ENCODE measurements around the gene DNAJC5. TPM values are rescaled to one million over a fixed set of nuclear protein-coding genes. Genes with fewer than 3 reads are reported as not detected.

DNAJC5 gene
- total RNA-seq, 4 donors from 2014 or later = 10.9 to 39.8 (median 25.6) TPM

GRCh38 chr20:63897978-63898561, 3.1 kb downstream of the DNAJC5 start:
- no peaks in the 10 kb centered on the region for H3K36me3 ChIP-seq
- no peaks in the 10 kb centered on the region for H3K9me3 ChIP-seq
- H3K27me3 ChIP-seq = no peaks in the 10 kb centered on the region
- H3K4me3 ChIP-seq = no peak overlapping the region
- no peak for DNase-seq
- no peak overlapping the region for H3K27ac ChIP-seq
- intact Hi-C loops (cut with DNase I; ENCODE audit: low total_unique reads) = no loop called here
- TF ChIP-seq POLR2A (IDR thresholded peaks at IDR 0.05) (no peak), CTCF (IDR thresholded peaks at IDR 0.05) (no peak)
- peaks cover 0 to 16% of the 10 kb centered on the region in 2 donors for H3K4me1 ChIP-seq

- H3K27ac ChIP-seq = no peak overlapping the region
- no peaks in the 10 kb centered on the region for H3K9me3 ChIP-seq
- no peak for DNase-seq
- no peaks in the 10 kb centered on the region for H3K27me3 ChIP-seq
- H3K36me3 ChIP-seq = no peaks in the 10 kb centered on the region
- no peak for TF ChIP-seq POLR2A (IDR thresholded peaks at IDR 0.05)
- no peak for TF ChIP-seq CTCF (IDR thresholded peaks at IDR 0.05)
- H3K4me1 ChIP-seq = peaks cover 0 to 16% of the 10 kb centered on the region in 2 donors
- intact Hi-C loops (cut with DNase I; ENCODE audit: low total_unique reads) = no loop called here
- no peak overlapping the region for H3K4me3 ChIP-seq
Observed at GRCh38 chr20:63898882-63899558, 4.1 kb downstream of the DNAJC5 start.

- no peak overlapping the region for H3K4me3 ChIP-seq
- no peak for DNase-seq
- H3K36me3 ChIP-seq = no peaks in the 10 kb centered on the region
- no peaks in the 10 kb centered on the region for H3K9me3 ChIP-seq
- TF ChIP-seq POLR2A (IDR thresholded peaks at IDR 0.05) = no peak
- no peak for TF ChIP-seq CTCF (IDR thresholded peaks at IDR 0.05)
- no peak overlapping the region for H3K27ac ChIP-seq
- H3K27me3 ChIP-seq = no peaks in the 10 kb centered on the region
- peaks cover 0 to 11% of the 10 kb centered on the region in 2 donors for H3K4me1 ChIP-seq
- intact Hi-C loops (cut with DNase I; ENCODE audit: low total_unique reads) = no loop called here
Observed at GRCh38 chr20:63900413-63900812, 5.5 kb downstream of the DNAJC5 start.

- Histone ChIP-seq H3K27ac (no peak overlapping the region), H3K27me3 (no peaks in the 10 kb centered on the region), H3K36me3 (no peaks in the 10 kb centered on the region), H3K4me3 (no peak overlapping the region), H3K9me3 (no peaks in the 10 kb centered on the region), H3K4me1 (no peaks in the 10 kb centered on the region)
- TF ChIP-seq CTCF (IDR thresholded peaks at IDR 0.05) (no peak), POLR2A (IDR thresholded peaks at IDR 0.05) (no peak)
- intact Hi-C loops (cut with DNase I; ENCODE audit: low total_unique reads) = no loop called here
- no peak for DNase-seq
Observed at GRCh38 chr20:63903796-63904561, 9.1 kb downstream of the DNAJC5 start.
